Naive thymus-derived CD4-positive, alpha-beta T cell (primary cell): ENCODE data around the gene ITGA3. TPM values are rescaled to one million over a fixed set of nuclear protein-coding genes. Genes with fewer than 3 reads are reported as not detected.

Experiments
- ATAC-seq: fragments of 150-1000 bp; cut with Tn5 transposase; 2 replicates; pipeline ENCODE4 v1.10.0; 2021; ENCODE audit warnings: mild to moderate bottlenecking, moderate library complexity
- CTCF ChIA-PET: fragments of 350-600 bp; sonication (Branson Sonifier 250); formaldehyde crosslinking; loops from one replicate; lab custom pipeline; 2021; ENCODE audit warnings: antibody characterized with exemption; lab: Charles Lee
- POLR2A ChIA-PET: fragments of 350-600 bp; sonication (Branson Sonifier 250); formaldehyde crosslinking; loops from one replicate; lab custom pipeline; 2021; ENCODE audit warnings: antibody characterized with exemption, inconsistent platforms; lab: Charles Lee
- DNase-seq, 9 donors: peaks; one replicate each; pipeline versions ENCODE4 v3.0.0 to v3.0.0-alpha.2; 2020 to 2022; ENCODE audit warnings: mixed read lengths in 1 of 9
- H3K27ac ChIP-seq: one replicate; pipeline ENCODE4 v1.7.0; 2013; ENCODE audit warnings: mild to moderate bottlenecking, low read depth, low read length, moderate library complexity
- H3K27me3 ChIP-seq, 2 donors: one replicate each; pipeline ENCODE4 v1.7.0; 2013; ENCODE audit warnings: low read length in 2 of 2, mild to moderate bottlenecking in 2 of 2, moderate library complexity in 2 of 2; ENCODE audit not compliant: control insufficient read depth in 2 of 2, insufficient read depth in 2 of 2
- H3K36me3 ChIP-seq, 3 experiments: 1 replicate in 2 of 3; 2 replicates in 1 of 3; pipeline ENCODE4 v1.7.0; 2013; ENCODE audit warnings: low read length in 3 of 3, mild to moderate bottlenecking in 3 of 3, moderate library complexity in 1 of 3; ENCODE audit not compliant: insufficient read depth in 3 of 3, control insufficient read depth in 2 of 3
- H3K4me1 ChIP-seq, 2 donors: one replicate each; pipeline ENCODE4 v1.7.0; 2013; ENCODE audit warnings: low read length in 2 of 2, mild to moderate bottlenecking in 2 of 2, moderate library complexity in 1 of 2; ENCODE audit not compliant: control insufficient read depth in 2 of 2, insufficient read depth in 2 of 2
- H3K4me3 ChIP-seq: 2 replicates; pipeline ENCODE4 v1.7.0; 2013; ENCODE audit warnings: mild to moderate bottlenecking, low read length
- H3K9me3 ChIP-seq, 3 experiments: 1 replicate in 2 of 3; 2 replicates in 1 of 3; pipeline ENCODE4 v1.7.0; 2013; ENCODE audit warnings: low read length in 3 of 3; ENCODE audit not compliant: control insufficient read depth in 2 of 3
- H3K27ac Mint-ChIP-seq, 9 donors: one replicate each; pipeline ENCODE4 v1.8.0; 2020 to 2022; ENCODE audit warnings: mixed read lengths in 9 of 9, mild to moderate bottlenecking in 8 of 9, moderate library complexity in 5 of 9, inconsistent platforms in 2 of 9
- H3K27me3 Mint-ChIP-seq, 5 donors: one replicate each; pipeline ENCODE4 v1.8.0; 2021 to 2022; ENCODE audit warnings: mixed read lengths in 5 of 5, mild to moderate bottlenecking in 1 of 5
- H3K36me3 Mint-ChIP-seq, 5 donors: one replicate each; pipeline ENCODE4 v1.8.0; 2020 to 2022; ENCODE audit warnings: mixed read lengths in 5 of 5, mild to moderate bottlenecking in 3 of 5, inconsistent platforms in 1 of 5
- H3K4me1 Mint-ChIP-seq, 7 donors: one replicate each; pipeline ENCODE4 v1.8.0; 2020 to 2022; ENCODE audit warnings: mixed read lengths in 7 of 7, mild to moderate bottlenecking in 3 of 7, inconsistent platforms in 1 of 7
- H3K4me3 Mint-ChIP-seq, 10 donors: one replicate each; pipeline ENCODE4 v1.8.0; 2020 to 2022; ENCODE audit warnings: mild to moderate bottlenecking in 10 of 10, mixed read lengths in 10 of 10, moderate library complexity in 6 of 10, inconsistent platforms in 2 of 10
- H3K9me3 Mint-ChIP-seq, 11 donors: one replicate each; pipeline ENCODE4 v1.8.0; 2020 to 2022; ENCODE audit warnings: mixed read lengths in 11 of 11, mild to moderate bottlenecking in 4 of 11, inconsistent platforms in 1 of 11, moderate library complexity in 1 of 11
- intact Hi-C, 2 donors: fragments of 100-400 bp; cut with micrococcal nuclease; formaldehyde crosslinking; loops; one replicate each; pipeline ENCODE4 v1.15.1; 2023
- polyA plus RNA-seq, 2 donors: library from polyadenylated mRNA; unstranded; fragments of 300-500 nt; fragmentation: Illumina TruSeq; gene quantifications; one replicate each; pipeline ENCODE4 v1.2.3, GENCODE V29; 2021
- total RNA-seq, 6 experiments: library from RNA in 5 of 6; stranded (reverse) in 5 of 6; gene quantifications; 1 replicate in 5 of 6; 2 replicates in 1 of 6; pipeline ENCODE4 v1.2.3 and lab custom pipeline; 2021 to 2026

ITGA3 gene
- 10 to 100 TPM in 2 of 5 experiments, 1 to 10 TPM in 3; 4.0 to 14.6 (median 8.6) TPM for total RNA-seq
- 1 to 10 TPM; 1.4 to 2.4 TPM for polyA plus RNA-seq
- total RNA-seq (lab: John Stamatoyannopoulos, UW) = 14.8 reads per million, percentile 44 among the genes with 10 or more reads in this experiment

- CTCF ChIA-PET = interaction anchor here (1.1 to 1.3 kb wide), 2 partner anchors 12 to 39 kb away, joined by 3 to 5 read pairs; no protein-coding TSS in a partner anchor
- intact Hi-C loops = loop anchor here (1.0 to 2.0 kb wide), 6 partner anchors 28 to 40 kb away; partner anchors contain the start of gene PDK2 (in 1 of the 2)
Observed at GRCh38 chr17:50055426-50056216, at the start of gene ITGA3. Gene ITGA3, plus strand, starts transcription at chr17:50056110. Its CDS starts 330 bp downstream, at chr17:50056440.

GRCh38 chr17:50009282-50009681 is 46.6 kb upstream of the ITGA3 start:
- Mint-ChIP-seq H3K4me3 (no peak overlapping the region), H3K36me3 (peaks cover 0 to 24% (median 2%) of the 10 kb centered on the region in 5 donors), H3K4me1 (no peaks in the 10 kb centered on the region), H3K9me3 (peaks cover 4 to 52% (median 12%) of the 10 kb centered on the region in 11 donors), H3K27ac (no peak overlapping the region), H3K27me3 (peaks cover 40 to 61% (median 52%) of the 10 kb centered on the region in 5 donors)
- ChIA-PET CTCF (no interaction called here), POLR2A (no interaction called here)
- no peak overlapping the region for H3K27ac ChIP-seq
- DNase-seq (no peak), ATAC-seq (no peak)
- intact Hi-C loops = no loop called here
- H3K36me3 ChIP-seq = no peaks in the 10 kb centered on the region
- H3K4me1 ChIP-seq = no peaks in the 10 kb centered on the region
- H3K9me3 ChIP-seq = peaks cover 0 to 13% (median 0%) of the 10 kb centered on the region in 3 experiments
- peaks cover 2 to 3% of the 10 kb centered on the region in 2 donors for H3K27me3 ChIP-seq
- H3K4me3 ChIP-seq = no peak overlapping the region

More at GRCh38 chr17:50055426-50056216, at the start of gene ITGA3:
- Histone ChIP-seq H3K27me3 (no peaks in the 10 kb centered on the region), H3K27ac (peak within 1 kb of the TSS; percentile 54), H3K9me3 (no peaks in the 10 kb centered on the region), H3K4me3 (peak within 1 kb of the TSS; percentile 60), H3K36me3 (no peaks in the 10 kb centered on the region), H3K4me1 (peaks cover 0 to 7% of the 10 kb centered on the region in 2 donors)
- Mint-ChIP-seq H3K27me3 (peaks cover 0 to 7% (median 0%) of the 10 kb centered on the region in 5 donors), H3K4me1 (peaks cover 12 to 48% (median 20%) of the 10 kb centered on the region in 7 donors), H3K27ac (peak within 1 kb of the TSS; percentile 38 to 90 (median 82)), H3K9me3 (peaks cover 0 to 1% (median 0%) of the 10 kb centered on the region in 11 donors), H3K4me3 (peak within 1 kb of the TSS; percentile 84 to 96 (median 92)), H3K36me3 (no peaks in the 10 kb centered on the region)
- ATAC-seq (peak; percentile 76), DNase-seq (peak; percentile 28 to 78 (median 45))
- POLR2A ChIA-PET = interaction anchor here (2.6 kb wide), 1 partner anchor 39 kb away, joined by 11 read pairs; no protein-coding TSS in a partner anchor

- ATAC-seq = no peak
- Histone ChIP-seq H3K9me3 (peaks cover 0 to 22% (median 0%) of the 10 kb centered on the region in 3 experiments), H3K27ac (no peak overlapping the region), H3K36me3 (no peaks in the 10 kb centered on the region), H3K4me1 (no peaks in the 10 kb centered on the region), H3K27me3 (peaks cover 2 to 3% of the 10 kb centered on the region in 2 donors), H3K4me3 (no peak overlapping the region)
- Mint-ChIP-seq H3K27me3 (peaks cover 21 to 49% (median 40%) of the 10 kb centered on the region in 5 donors), H3K9me3 (peaks cover 12 to 70% (median 19%) of the 10 kb centered on the region in 11 donors), H3K4me3 (no peak overlapping the region), H3K4me1 (no peaks in the 10 kb centered on the region), H3K36me3 (peaks cover 0 to 36% (median 9%) of the 10 kb centered on the region in 5 donors), H3K27ac (no peak overlapping the region)
- POLR2A ChIA-PET = no interaction called here
- CTCF ChIA-PET = interaction anchor here (1.4 kb wide), 1 partner anchor 15 kb away, joined by 3 read pairs; no protein-coding TSS in a partner anchor
- no peak for DNase-seq
- intact Hi-C loops = no loop called here
Observed at GRCh38 chr17:50013079-50013478, 42.8 kb upstream of the ITGA3 start.

- peaks cover 7 to 59% (median 19%) of the 10 kb centered on the region in 11 donors for H3K9me3 Mint-ChIP-seq
- no peak for DNase-seq
- H3K36me3 Mint-ChIP-seq = peaks cover 0 to 32% (median 9%) of the 10 kb centered on the region in 5 donors
- H3K27ac ChIP-seq = no peak overlapping the region
- POLR2A ChIA-PET = no interaction called here
- no peaks in the 10 kb centered on the region for H3K36me3 ChIP-seq
- H3K4me3 ChIP-seq = no peak overlapping the region
- no peaks in the 10 kb centered on the region for H3K4me1 Mint-ChIP-seq
- H3K27me3 ChIP-seq = peaks cover 2 to 3% of the 10 kb centered on the region in 2 donors
- H3K27me3 Mint-ChIP-seq = peaks cover 16 to 38% (median 33%) of the 10 kb centered on the region in 5 donors
- no peak for ATAC-seq
- no peak overlapping the region for H3K27ac Mint-ChIP-seq
- H3K9me3 ChIP-seq = peaks cover 0 to 22% (median 0%) of the 10 kb centered on the region in 3 experiments
- CTCF ChIA-PET = interaction anchor here (1.1 to 1.4 kb wide), 2 partner anchors 17 to 73 kb away, joined by 3 read pairs; no protein-coding TSS in a partner anchor
- intact Hi-C loops = no loop called here
- H3K4me3 Mint-ChIP-seq = peak overlapping the region in 1 of 10 donors; percentile 5
- no peaks in the 10 kb centered on the region for H3K4me1 ChIP-seq
Observed at GRCh38 chr17:50014471-50015088, 41.3 kb upstream of the ITGA3 start.

- peaks cover 16 to 33% (median 31%) of the 10 kb centered on the region in 5 donors for H3K27me3 Mint-ChIP-seq
- CTCF ChIA-PET = interaction anchor here (1.1 kb wide), 1 partner anchor 72 kb away, joined by 3 read pairs; no protein-coding TSS in a partner anchor
Observed at GRCh38 chr17:50015146-50015545, 40.8 kb upstream of the ITGA3 start.

GRCh38 chr17:50018909-50019308 is 37.0 kb upstream of the ITGA3 start:
- intact Hi-C loops = no loop called here
- Histone ChIP-seq H3K9me3 (peaks cover 0 to 12% (median 0%) of the 10 kb centered on the region in 3 experiments), H3K27me3 (no peaks in the 10 kb centered on the region), H3K4me3 (no peak overlapping the region), H3K36me3 (no peaks in the 10 kb centered on the region), H3K27ac (no peak overlapping the region), H3K4me1 (no peaks in the 10 kb centered on the region)
- no peak for DNase-seq
- ChIA-PET CTCF (interaction anchor here (2.2 kb wide), 1 partner anchor 68 kb away, joined by 6 read pairs; no protein-coding TSS in a partner anchor), POLR2A (no interaction called here)
- no peaks in the 10 kb centered on the region for H3K4me1 Mint-ChIP-seq
- H3K27ac Mint-ChIP-seq = no peak overlapping the region
- no peak overlapping the region for H3K4me3 Mint-ChIP-seq
- peaks cover 6 to 26% (median 16%) of the 10 kb centered on the region in 5 donors for H3K27me3 Mint-ChIP-seq
- ATAC-seq = no peak
- H3K9me3 Mint-ChIP-seq = peaks cover 3 to 21% (median 11%) of the 10 kb centered on the region in 11 donors
- peaks cover 0 to 13% (median 5%) of the 10 kb centered on the region in 5 donors for H3K36me3 Mint-ChIP-seq

More at GRCh38 chr17:50015146-50015545, 40.8 kb upstream of the ITGA3 start:
- Mint-ChIP-seq H3K4me3 (peak overlapping the region in 1 of 10 donors; percentile 1), H3K9me3 (peaks cover 7 to 54% (median 19%) of the 10 kb centered on the region in 11 donors), H3K4me1 (no peaks in the 10 kb centered on the region), H3K27ac (no peak overlapping the region), H3K36me3 (peaks cover 0 to 32% (median 9%) of the 10 kb centered on the region in 5 donors)
- intact Hi-C loops = no loop called here
- Histone ChIP-seq H3K4me3 (no peak overlapping the region), H3K27ac (no peak overlapping the region), H3K27me3 (peaks cover 2 to 3% of the 10 kb centered on the region in 2 donors), H3K9me3 (peaks cover 0 to 22% (median 0%) of the 10 kb centered on the region in 3 experiments), H3K36me3 (no peaks in the 10 kb centered on the region), H3K4me1 (no peaks in the 10 kb centered on the region)
- DNase-seq = no peak
- no peak for ATAC-seq
- POLR2A ChIA-PET = no interaction called here
